B cell (primary cell): ENCODE measurements around the gene C3orf22. TPM values are rescaled to one million over a fixed set of nuclear protein-coding genes. Genes with fewer than 3 reads are reported as not detected.

Experiments used
- ATAC-seq: fragments of 200-7000 bp; cut with Tn5 transposase; one replicate; pipeline ENCODE4 v1.10.0; 2021; ENCODE audit warnings: low read depth, mild to moderate bottlenecking, moderate number of reproducible peaks, moderate library complexity
- CTCF ChIA-PET: fragments of 350-600 bp; sonication (Branson Sonifier 250); formaldehyde crosslinking; loops from one replicate; lab custom pipeline; 2021; ENCODE audit warnings: antibody characterized with exemption, inconsistent platforms; lab: Charles Lee
- POLR2A ChIA-PET: fragments of 350-600 bp; sonication (Branson Sonifier 250); formaldehyde crosslinking; loops from one replicate; lab custom pipeline; 2021; ENCODE audit warnings: antibody characterized with exemption; lab: Charles Lee
- DNase-seq: peaks from one replicate; pipeline ENCODE4 v3.0.0; 2013
- H2AFZ ChIP-seq: 2 replicates; pipeline ENCODE4 v1.6.1; 2012; ENCODE audit warnings: mild to moderate bottlenecking, low read depth, low read length; ENCODE audit not compliant: insufficient read depth, poor library complexity, severe bottlenecking
- H3K27ac ChIP-seq, 2 donors: 1 replicate in 1 of 2; 2 replicates in 1 of 2; pipeline ENCODE4 v1.5.1; 2012 to 2013; ENCODE audit warnings: low read length in 2 of 2, mild to moderate bottlenecking in 2 of 2, moderate library complexity in 1 of 2
- H3K27me3 ChIP-seq, 4 experiments: fragments of 200-600 bp in 1 of 4; sonication (generic) in 1 of 4; replicated peaks in 1 of 4; 1 replicate in 2 of 4; 2 replicates in 2 of 4; pipeline versions ENCODE4 v1.6.1 to v1.7.0; 2013 to 2016; ENCODE audit warnings: low read length in 3 of 4, mild to moderate bottlenecking in 2 of 4, mixed read lengths in 1 of 4, moderate library complexity in 1 of 4; ENCODE audit not compliant: insufficient read depth in 4 of 4, control insufficient read depth in 3 of 4; ENCODE audit errors: control extremely low read depth in 1 of 4
- H3K36me3 ChIP-seq, 2 experiments: replicated peaks in 1 of 2; 1 replicate in 1 of 2; 2 replicates in 1 of 2; pipeline versions ENCODE4 v1.6.1 to v1.7.1; 2013; ENCODE audit warnings: low read length in 1 of 2; ENCODE audit not compliant: insufficient read depth in 2 of 2, control insufficient read depth in 1 of 2; ENCODE audit errors: control extremely low read depth in 1 of 2, extremely low read depth in 1 of 2
- H3K4me1 ChIP-seq, 2 donors: fragments of 200-600 bp in 1 of 2; sonication (generic) in 1 of 2; 1 replicate in 1 of 2; 2 replicates in 1 of 2; pipeline versions ENCODE4 v1.5.1 to v1.6.1; 2013 to 2017; ENCODE audit warnings: low read length in 2 of 2; ENCODE audit not compliant: control insufficient read depth in 2 of 2, insufficient read depth in 2 of 2
- H3K4me2 ChIP-seq: replicated peaks from 2 replicates; pipeline ENCODE3; 2012; ENCODE audit warnings: mild to moderate bottlenecking, low read depth, low read length; ENCODE audit not compliant: poor library complexity, severe bottlenecking
- H3K4me3 ChIP-seq, 5 experiments: fragments of 200-600 bp in 1 of 5; sonication (generic) in 1 of 5; 1 replicate in 3 of 5; 2 replicates in 2 of 5; pipeline versions ENCODE4 v1.5.1 to v1.7.0; 2011 to 2016; ENCODE audit warnings: low read length in 4 of 5, mild to moderate bottlenecking in 4 of 5, low read depth in 2 of 5, control low read depth in 1 of 5, moderate library complexity in 1 of 5; ENCODE audit not compliant: insufficient read depth in 1 of 5; ENCODE audit errors: control extremely low read depth in 1 of 5, extremely low read depth in 1 of 5
- H3K79me2 ChIP-seq: fragments of 200-600 bp; sonication (generic); one replicate; pipeline ENCODE4 v1.6.0; 2016; ENCODE audit warnings: low read length; ENCODE audit not compliant: control insufficient read depth, insufficient read depth
- H3K9ac ChIP-seq: fragments of 200-600 bp; sonication (generic); 2 replicates; pipeline ENCODE4 v1.6.1; 2017; ENCODE audit warnings: mild to moderate bottlenecking, low read length, moderate library complexity
- H3K9me3 ChIP-seq, 3 donors: one replicate each; pipeline versions ENCODE4 v1.6.1 to v1.7.1; 2013; ENCODE audit warnings: low read length in 2 of 3; ENCODE audit not compliant: control insufficient read depth in 2 of 3, insufficient read depth in 1 of 3; ENCODE audit errors: control extremely low read depth in 1 of 3
- H4K20me1 ChIP-seq: 2 replicates; pipeline ENCODE4 v1.6.0; 2012; ENCODE audit warnings: mild to moderate bottlenecking, low read length; ENCODE audit not compliant: insufficient read depth, control insufficient read depth, poor library complexity, severe bottlenecking
- H3K27ac Mint-ChIP-seq: one replicate; pipeline ENCODE4 v1.8.0; 2021; ENCODE audit warnings: mixed read lengths
- H3K27me3 Mint-ChIP-seq: one replicate; pipeline ENCODE4 v1.8.0; 2021; ENCODE audit warnings: mixed read lengths
- H3K4me1 Mint-ChIP-seq: one replicate; pipeline ENCODE4 v1.8.0; 2021; ENCODE audit warnings: mixed read lengths
- H3K4me3 Mint-ChIP-seq: one replicate; pipeline ENCODE4 v1.8.0; 2021; ENCODE audit warnings: mixed read lengths
- H3K9me3 Mint-ChIP-seq: one replicate; pipeline ENCODE4 v1.8.0; 2022; ENCODE audit warnings: mixed read lengths; ENCODE audit not compliant: insufficient read depth
- EZH2 ChIP-seq: IDR thresholded peaks from 2 replicates; pipeline ENCODE4 v1.6.1; 2012; ENCODE audit warnings: borderline replicate concordance, low read depth, mild to moderate bottlenecking, moderate library complexity, low read length; ENCODE audit not compliant: insufficient read depth, poor library complexity, severe bottlenecking
- WGBS: methylation state at CpG from one replicate; pipeline ENCODE4 v1.1.5; 2013; ENCODE audit warnings: missing lambda C conversion rate; ENCODE audit not compliant: insufficient coverage; 5-methylcytosine and 5-hydroxymethylcytosine counted together
- intact Hi-C: fragments of 100-400 bp; cut with micrococcal nuclease; formaldehyde crosslinking; loops from one replicate; pipeline ENCODE4 v1.10.0; 2022
- polyA plus RNA-seq: library from polyadenylated mRNA; depleted of rRNA; stranded (reverse); fragments of >200 nt; gene quantifications from 2 replicates; pipeline ENCODE4 v1.2.3, GENCODE V29; 2012
- total RNA-seq, 2 donors: library from RNA; stranded (reverse); fragments of 120-200 nt in 1 of 2; gene quantifications; 1 replicate in 1 of 2; 2 replicates in 1 of 2; pipeline versions ENCODE4 v1.2.3 to v1.2.4, GENCODE V29; 2013 to 2022
- TF ChIP-seq, protein P1 (sequence below): fragments of 200-600 bp; IDR thresholded peaks from one replicate; pipeline ENCODE4 v1.8.0; 2022; ENCODE audit warnings: antibody characterized with exemption, mild to moderate bottlenecking

C3orf22 gene
- total and polyA plus RNA-seq, 2 donors (not counting 1 experiment from before 2014, with no cell fraction given), result not detected

GRCh38 chr3:126545544-126545943, 13.2 kb downstream of the C3orf22 start:
- 48% methylated on average over 4 of the region's 5 CpGs for WGBS
- Mint-ChIP-seq H3K27me3 (peaks cover 6% of the 10 kb centered on the region), H3K4me3 (no peak overlapping the region), H3K9me3 (no peaks in the 10 kb centered on the region), H3K4me1 (no peaks in the 10 kb centered on the region), H3K27ac (no peak overlapping the region)
- Histone ChIP-seq H3K4me2 (no peak overlapping the region), H3K27me3 (no peaks in the 10 kb centered on the region), H3K36me3 (no peaks in the 10 kb centered on the region), H3K9ac (no peak overlapping the region), H4K20me1 (no peaks in the 10 kb centered on the region), H2AFZ (no peak overlapping the region), H3K79me2 (no peaks in the 10 kb centered on the region), H3K9me3 (peaks cover 0 to 8% (median 0%) of the 10 kb centered on the region in 3 donors), H3K4me1 (peaks cover 0 to 6% of the 10 kb centered on the region in 2 donors), H3K4me3 (no peak overlapping the region), H3K27ac (no peak overlapping the region)
- ChIA-PET POLR2A (no interaction called here), CTCF (no interaction called here)
- ATAC-seq (no peak), DNase-seq (no peak)
- TF ChIP-seq, protein P1, sequence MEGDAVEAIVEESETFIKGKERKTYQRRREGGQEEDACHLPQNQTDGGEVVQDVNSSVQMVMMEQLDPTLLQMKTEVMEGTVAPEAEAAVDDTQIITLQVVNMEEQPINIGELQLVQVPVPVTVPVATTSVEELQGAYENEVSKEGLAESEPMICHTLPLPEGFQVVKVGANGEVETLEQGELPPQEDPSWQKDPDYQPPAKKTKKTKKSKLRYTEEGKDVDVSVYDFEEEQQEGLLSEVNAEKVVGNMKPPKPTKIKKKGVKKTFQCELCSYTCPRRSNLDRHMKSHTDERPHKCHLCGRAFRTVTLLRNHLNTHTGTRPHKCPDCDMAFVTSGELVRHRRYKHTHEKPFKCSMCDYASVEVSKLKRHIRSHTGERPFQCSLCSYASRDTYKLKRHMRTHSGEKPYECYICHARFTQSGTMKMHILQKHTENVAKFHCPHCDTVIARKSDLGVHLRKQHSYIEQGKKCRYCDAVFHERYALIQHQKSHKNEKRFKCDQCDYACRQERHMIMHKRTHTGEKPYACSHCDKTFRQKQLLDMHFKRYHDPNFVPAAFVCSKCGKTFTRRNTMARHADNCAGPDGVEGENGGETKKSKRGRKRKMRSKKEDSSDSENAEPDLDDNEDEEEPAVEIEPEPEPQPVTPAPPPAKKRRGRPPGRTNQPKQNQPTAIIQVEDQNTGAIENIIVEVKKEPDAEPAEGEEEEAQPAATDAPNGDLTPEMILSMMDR, result no peak
- TF ChIP-seq EZH2, result no peak
- intact Hi-C loops, result no loop called here

DNA sequence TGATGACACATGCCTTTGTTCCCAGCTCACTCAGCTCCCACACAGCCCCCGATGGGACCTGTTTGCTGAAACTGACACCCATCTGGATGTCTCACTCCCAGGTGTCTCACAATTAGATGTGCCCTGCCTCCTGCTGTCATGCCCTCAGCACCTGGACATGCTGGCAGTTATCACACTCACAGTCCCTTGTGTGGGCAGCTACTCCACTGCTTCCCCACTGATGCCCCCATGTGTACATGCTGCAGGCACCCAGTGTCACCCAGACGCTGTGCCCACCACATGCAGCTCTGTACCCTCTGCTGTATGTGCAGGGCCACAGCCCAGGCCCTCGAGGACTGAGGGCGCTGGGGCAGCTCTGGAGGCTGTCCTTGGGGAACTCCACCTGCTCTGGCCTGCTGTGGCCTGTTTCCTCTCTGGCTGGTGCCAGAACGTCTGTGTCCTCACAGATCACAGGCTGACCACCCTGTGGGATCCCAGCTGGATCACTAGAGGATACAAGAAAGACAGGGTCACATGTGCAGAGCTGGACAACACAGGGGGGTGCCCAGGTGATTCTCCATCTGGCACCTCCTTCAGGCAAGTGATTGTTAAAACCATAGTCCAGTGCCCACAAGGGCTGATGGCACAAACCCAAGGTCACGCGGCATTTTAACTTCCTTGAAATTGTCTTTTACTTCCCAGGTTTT, 14.0 kb downstream of the C3orf22 start:
- intact Hi-C loops, result no loop called here
- Histone ChIP-seq H3K79me2 (no peaks in the 10 kb centered on the region), H3K4me2 (no peak overlapping the region), H3K4me3 (no peak overlapping the region), H3K9ac (no peak overlapping the region), H3K4me1 (peaks cover 0 to 6% of the 10 kb centered on the region in 2 donors), H3K27ac (no peak overlapping the region), H3K9me3 (peaks cover 0 to 8% (median 0%) of the 10 kb centered on the region in 3 donors), H3K36me3 (no peaks in the 10 kb centered on the region), H3K27me3 (no peaks in the 10 kb centered on the region), H2AFZ (no peak overlapping the region), H4K20me1 (no peaks in the 10 kb centered on the region)
- TF ChIP-seq, protein P1, result no peak
- TF ChIP-seq EZH2, result no peak
- 48% methylated on average over 6 of the region's 7 CpGs for WGBS
- no peak for ATAC-seq
- Mint-ChIP-seq H3K27ac (no peak overlapping the region), H3K4me3 (no peak overlapping the region), H3K9me3 (no peaks in the 10 kb centered on the region), H3K27me3 (peaks cover 6% of the 10 kb centered on the region), H3K4me1 (no peaks in the 10 kb centered on the region)
- no peak for DNase-seq
- ChIA-PET POLR2A (no interaction called here), CTCF (no interaction called here)
